Testis (tissue), 3 donors: Measurements from ENCODE around the gene CCDC120. TPM values are rescaled to one million over a fixed set of nuclear protein-coding genes. Genes with fewer than 3 reads are reported as not detected.

ENCODE experiments used
- DNase-seq: peaks from one replicate; pipeline ENCODE4 v3.0.0-alpha.2; 2019
- H3K27ac ChIP-seq, 2 donors: fragments of 200-600 bp; sonication (generic); one replicate each; pipeline ENCODE4 v1.5.1; 2019
- H3K27me3 ChIP-seq: fragments of 200-600 bp; sonication (generic); one replicate; pipeline ENCODE4 v1.5.1; 2019
- H3K36me3 ChIP-seq: fragments of 200-600 bp; sonication (generic); one replicate; pipeline ENCODE4 v1.5.1; 2017; ENCODE audit warnings: low read depth; ENCODE audit errors: missing control alignments
- H3K4me1 ChIP-seq: fragments of 200-600 bp; sonication (generic); one replicate; pipeline ENCODE4 v1.5.1; 2019
- H3K4me3 ChIP-seq, 2 donors: fragments of 200-600 bp; sonication (generic); one replicate each; pipeline ENCODE4 v1.5.1; 2017 to 2019
- H3K9me3 ChIP-seq: fragments of 200-600 bp; sonication (generic); one replicate; pipeline ENCODE4 v1.5.1; 2017
- POLR2A ChIP-seq: fragments of 450-650 bp; IDR thresholded peaks from one replicate; pipeline ENCODE4 v1.6.1; 2017; ENCODE audit warnings: antibody characterized with exemption, mild to moderate bottlenecking, moderate library complexity
- WGBS, 2 donors: methylation state at CpG; one replicate each; pipeline ENCODE4 v1.1.5; 2018; 5-methylcytosine and 5-hydroxymethylcytosine counted together
- intact Hi-C: fragments of 100-400 bp; cut with DNase I; formaldehyde crosslinking; loops from one replicate; pipeline ENCODE4 v1.15.1; 2023; ENCODE audit warnings: low total_unique reads
- polyA plus RNA-seq: library from polyadenylated mRNA; stranded (reverse); fragments of 350-450 nt; fragmentation: Illumina TruSeq; extraction: RNeasy Lipid Tissue Mini Kit (QIAGEN cat#74804); gene quantifications from one replicate; pipeline ENCODE4 v1.2.3, GENCODE V29; 2014; ENCODE audit warnings: low read depth, low replicate concordance; ENCODE audit not compliant: insufficient read depth
- small RNA-seq, 2 donors: library from RNA; depleted of rRNA; stranded (forward); fragments of <200 nt; gene quantifications; one replicate each; pipeline ENCODE3, GENCODE V24; 2016
- total RNA-seq, 2 donors: library from RNA; depleted of rRNA; stranded (reverse); fragments of >200 nt; gene quantifications; one replicate each; pipeline ENCODE4 v1.2.3, GENCODE V29; 2016
- TF ChIP-seq, protein P1 (sequence below), 3 experiments: fragments of 450-650 bp in 2 of 3; fragments of 200-600 bp in 1 of 3; sonication (generic) in 1 of 3; IDR thresholded peaks; one replicate each; pipeline ENCODE4 v1.5.1; 2016 to 2019; ENCODE audit warnings: antibody characterized with exemption in 3 of 3, mild to moderate bottlenecking in 2 of 3, moderate library complexity in 1 of 3

CCDC120 gene
- total and polyA plus RNA-seq, 3 donors from 2014 or later, result 7.5 to 11.2 (median 11.0) TPM

DNA sequence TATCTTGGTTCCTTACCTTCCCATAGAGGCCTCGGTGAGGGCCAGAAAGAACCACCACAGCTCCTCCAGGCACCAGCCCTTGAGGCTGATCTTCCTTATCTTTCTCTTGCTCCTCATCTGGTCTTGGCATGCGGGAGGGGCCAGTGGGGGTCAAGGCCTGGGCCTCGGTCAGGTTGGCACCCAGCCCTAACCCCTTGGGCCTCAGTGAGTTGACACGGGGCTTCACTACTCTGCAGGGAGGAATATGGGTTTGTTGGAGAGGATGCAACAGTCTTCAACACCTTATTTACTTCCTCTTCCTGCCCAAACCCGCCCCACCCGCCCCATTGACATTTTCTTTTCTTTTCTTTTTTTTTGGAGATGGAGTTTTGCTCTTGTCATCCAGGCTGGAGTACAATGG lies 58.8 kb downstream of the CCDC120 start:
- no peaks in the 10 kb centered on the region for H3K27me3 ChIP-seq
- H3K4me3 ChIP-seq, result no peak overlapping the region
- intact Hi-C loops, result no loop called here
- no peak overlapping the region for H3K27ac ChIP-seq
- no peak for DNase-seq
- TF ChIP-seq, protein P1, sequence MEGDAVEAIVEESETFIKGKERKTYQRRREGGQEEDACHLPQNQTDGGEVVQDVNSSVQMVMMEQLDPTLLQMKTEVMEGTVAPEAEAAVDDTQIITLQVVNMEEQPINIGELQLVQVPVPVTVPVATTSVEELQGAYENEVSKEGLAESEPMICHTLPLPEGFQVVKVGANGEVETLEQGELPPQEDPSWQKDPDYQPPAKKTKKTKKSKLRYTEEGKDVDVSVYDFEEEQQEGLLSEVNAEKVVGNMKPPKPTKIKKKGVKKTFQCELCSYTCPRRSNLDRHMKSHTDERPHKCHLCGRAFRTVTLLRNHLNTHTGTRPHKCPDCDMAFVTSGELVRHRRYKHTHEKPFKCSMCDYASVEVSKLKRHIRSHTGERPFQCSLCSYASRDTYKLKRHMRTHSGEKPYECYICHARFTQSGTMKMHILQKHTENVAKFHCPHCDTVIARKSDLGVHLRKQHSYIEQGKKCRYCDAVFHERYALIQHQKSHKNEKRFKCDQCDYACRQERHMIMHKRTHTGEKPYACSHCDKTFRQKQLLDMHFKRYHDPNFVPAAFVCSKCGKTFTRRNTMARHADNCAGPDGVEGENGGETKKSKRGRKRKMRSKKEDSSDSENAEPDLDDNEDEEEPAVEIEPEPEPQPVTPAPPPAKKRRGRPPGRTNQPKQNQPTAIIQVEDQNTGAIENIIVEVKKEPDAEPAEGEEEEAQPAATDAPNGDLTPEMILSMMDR (IDR thresholded peaks at IDR 0.05), result no peak
- TF ChIP-seq POLR2A, result no peak
- H3K9me3 ChIP-seq, result no peaks in the 10 kb centered on the region
- WGBS, 2 donors, result 72 to 75% methylated on average over 6 of the region's 6 CpGs
- no peaks in the 10 kb centered on the region for H3K4me1 ChIP-seq
- no peaks in the 10 kb centered on the region for H3K36me3 ChIP-seq

Small RNAs within 50 kb of the gene (small RNA-seq; reads per million reads assigned to genes)
- gene RNU4-52P, result 0 reads per million in 2 donors

Other genes with a start within 250 kb of the CCDC120 start
- gene ERAS, start 232.5 kb upstream of the CCDC120 start, total RNA-seq, result 1 to 10 TPM; 1.4 to 2.0 TPM
- gene ERAS, start 232.5 kb upstream of the CCDC120 start, polyA plus RNA-seq, result 0.76 TPM
- 10 to 100 TPM; 62.5 to 82.8 TPM for gene PCSK1N, start 223.4 kb upstream of the CCDC120 start, total RNA-seq
- gene PCSK1N, start 223.4 kb upstream of the CCDC120 start, polyA plus RNA-seq, result 8.6 TPM
- 10 to 100 TPM; 41.2 to 53.2 TPM for gene TIMM17B, start 161.2 kb upstream of the CCDC120 start, total RNA-seq
- 32.9 TPM for gene TIMM17B, start 161.2 kb upstream of the CCDC120 start, polyA plus RNA-seq
- gene PQBP1, start 161.1 kb upstream of the CCDC120 start, total RNA-seq, result 10 to 100 TPM; 39.3 to 43.7 TPM
- 37.8 TPM for gene PQBP1, start 161.1 kb upstream of the CCDC120 start, polyA plus RNA-seq
- gene SLC35A2, start 147.4 kb upstream of the CCDC120 start, total RNA-seq, result 10 to 100 TPM; 15.9 to 21.6 TPM
- 18.6 TPM for gene SLC35A2, start 147.4 kb upstream of the CCDC120 start, polyA plus RNA-seq
- 10 to 100 TPM; 21.5 to 23.0 TPM for gene PIM2, start 140.0 kb upstream of the CCDC120 start, total RNA-seq
- gene PIM2, start 140.0 kb upstream of the CCDC120 start, polyA plus RNA-seq, result 20.6 TPM
- gene OTUD5, start 101.4 kb upstream of the CCDC120 start, total RNA-seq, result 10 to 100 TPM; 74.3 to 77.1 TPM
- 36.2 TPM for gene OTUD5, start 101.4 kb upstream of the CCDC120 start, polyA plus RNA-seq
- gene KCND1, start 87.2 kb upstream of the CCDC120 start, total RNA-seq, result 1 to 10 TPM; 2.4 to 3.3 TPM
- gene KCND1, start 87.2 kb upstream of the CCDC120 start, polyA plus RNA-seq, result 2.3 TPM
- 10 to 100 TPM; 76.4 to 88.9 TPM for gene GRIPAP1, start 56.7 kb upstream of the CCDC120 start, total RNA-seq
- 44.4 TPM for gene GRIPAP1, start 56.7 kb upstream of the CCDC120 start, polyA plus RNA-seq
- 10 to 100 TPM; 53.9 to 66.0 TPM for gene TFE3, start 15.6 kb upstream of the CCDC120 start, total RNA-seq
- gene TFE3, start 15.6 kb upstream of the CCDC120 start, polyA plus RNA-seq, result 29.3 TPM
- gene PRAF2, start 15.0 kb downstream of the CCDC120 start, total RNA-seq, result 10 to 100 TPM; 43.7 to 58.7 TPM
- gene PRAF2, start 15.0 kb downstream of the CCDC120 start, polyA plus RNA-seq, result 60.9 TPM
- 10 to 100 TPM; 43.2 to 52.0 TPM for gene WDR45, start 20.9 kb downstream of the CCDC120 start, total RNA-seq
- 27.1 TPM for gene WDR45, start 20.9 kb downstream of the CCDC120 start, polyA plus RNA-seq
- gene GPKOW, start 64.7 kb downstream of the CCDC120 start, total RNA-seq, result 10 to 100 TPM; 19.6 to 24.8 TPM
- 17.9 TPM for gene GPKOW, start 64.7 kb downstream of the CCDC120 start, polyA plus RNA-seq
- 1 to 10 TPM; 1.1 to 3.1 TPM for gene MAGIX, start 103.8 kb downstream of the CCDC120 start, total RNA-seq
- gene MAGIX, start 103.8 kb downstream of the CCDC120 start, polyA plus RNA-seq, result 0.90 TPM
- gene PLP2, start 112.9 kb downstream of the CCDC120 start, total RNA-seq, result 10 to 100 TPM; 19.0 to 21.4 TPM
- gene PLP2, start 112.9 kb downstream of the CCDC120 start, polyA plus RNA-seq, result 61.6 TPM
- gene PRICKLE3, start 127.4 kb downstream of the CCDC120 start, total RNA-seq, result 1 to 10 TPM; 6.1 to 9.9 TPM
- 2.7 TPM for gene PRICKLE3, start 127.4 kb downstream of the CCDC120 start, polyA plus RNA-seq
- gene SYP, start 141.2 kb downstream of the CCDC120 start, total RNA-seq, result 1 to 10 TPM; 1.7 to 3.4 TPM
- gene SYP, start 141.2 kb downstream of the CCDC120 start, polyA plus RNA-seq, result 2.5 TPM
- gene CACNA1F, start 174.3 kb downstream of the CCDC120 start, total RNA-seq, result under 1 TPM; 0.16 to 0.19 TPM
- gene CACNA1F, start 174.3 kb downstream of the CCDC120 start, polyA plus RNA-seq, result 0.24 TPM
- 10 to 100 TPM; 13.4 to 13.9 TPM for gene CCDC22, start 176.5 kb downstream of the CCDC120 start, total RNA-seq
- 7.3 TPM for gene CCDC22, start 176.5 kb downstream of the CCDC120 start, polyA plus RNA-seq
- 1 to 10 TPM; 1.1 to 2.5 TPM for gene FOXP3, start 205.7 kb downstream of the CCDC120 start, total RNA-seq
- gene FOXP3, start 205.7 kb downstream of the CCDC120 start, polyA plus RNA-seq, result 2.2 TPM
- 10 to 100 TPM; 17.6 to 18.0 TPM for gene PPP1R3F, start 210.8 kb downstream of the CCDC120 start, total RNA-seq
- 7.6 TPM for gene PPP1R3F, start 210.8 kb downstream of the CCDC120 start, polyA plus RNA-seq
- not detected for gene GAGE10, start 244.6 kb downstream of the CCDC120 start, total RNA-seq
- not detected for gene GAGE10, start 244.6 kb downstream of the CCDC120 start, polyA plus RNA-seq